ENCODE measurements around the gene SNRPN. TPM values are rescaled to one million over a fixed set of nuclear protein-coding genes. Genes with fewer than 3 reads are reported as not detected.
"Not testable (repeated sequence)": the region's sequence is repeated elsewhere in the genome, so short reads cannot be mapped to it uniquely, and the experiment has no call there.

SNRPN gene
- polyA plus RNA-seq, 2 donors: 14.3 to 25.5 TPM

DNA sequence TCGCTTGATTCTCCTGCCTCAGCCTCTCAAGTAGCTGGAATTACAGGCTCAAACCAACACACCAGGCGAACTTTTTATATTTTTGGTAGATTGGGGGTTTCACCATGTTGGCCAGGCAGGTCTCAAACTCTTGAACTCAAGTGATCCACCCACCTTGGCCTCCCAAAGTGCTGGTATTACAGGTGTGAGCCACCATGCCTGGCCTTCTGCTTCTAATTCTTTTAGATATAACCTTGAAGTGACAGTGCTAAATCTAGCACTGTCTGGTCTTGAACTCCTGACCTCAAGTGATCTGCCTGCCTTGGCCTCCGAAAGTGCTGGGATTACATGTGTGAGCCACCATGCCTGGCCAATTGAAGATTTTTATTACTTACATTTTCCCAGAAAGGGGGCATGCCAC lies 16.6 kb upstream of the SNRPN start:
- not testable (repeated sequence) for H3K36me3 ChIP-seq (ENCODE audit: control insufficient read depth in 2 of 2, insufficient read depth in 2 of 2, low read length in 1 of 2); H3K4me3 ChIP-seq (ENCODE audit: low read depth in 1 of 2, low read length in 2 of 2); H3K9me3 ChIP-seq (ENCODE audit: control insufficient read depth in 2 of 2, insufficient read depth in 1 of 2, low read depth in 1 of 2, low read length in 1 of 2); H3K27ac ChIP-seq (ENCODE audit: low read depth in 2 of 2, low read length in 1 of 2); H3K4me1 ChIP-seq (ENCODE audit: control insufficient read depth in 2 of 2, insufficient read depth in 2 of 2, low read length in 1 of 2); H3K27me3 ChIP-seq (ENCODE audit: control insufficient read depth in 1 of 2, insufficient read depth in 2 of 2, low read length in 2 of 2)
- WGBS, 2 donors: 73% methylated on average over 3 of the region's 3 CpGs

- 35 to 36% methylated on average over 2 of the region's 2 CpGs for WGBS, 2 donors
- Histone ChIP-seq H3K27me3 (ENCODE audit: control insufficient read depth in 1 of 2, insufficient read depth in 2 of 2, low read length in 2 of 2) (no peaks in the 10 kb centered on the region), H3K4me1 (ENCODE audit: control insufficient read depth in 2 of 2, insufficient read depth in 2 of 2, low read length in 1 of 2) (no peaks in the 10 kb centered on the region), H3K27ac (ENCODE audit: low read depth in 2 of 2, low read length in 1 of 2) (no peak overlapping the region), H3K9me3 (ENCODE audit: control insufficient read depth in 2 of 2, insufficient read depth in 1 of 2, low read depth in 1 of 2, low read length in 1 of 2) (peaks cover 0 to 2% of the 10 kb centered on the region in 2 donors), H3K4me3 (ENCODE audit: low read depth in 1 of 2, low read length in 2 of 2) (no peak overlapping the region), H3K36me3 (ENCODE audit: control insufficient read depth in 2 of 2, insufficient read depth in 2 of 2, low read length in 1 of 2) (no peaks in the 10 kb centered on the region)
Observed at GRCh38 chr15:24940236-24940635, 14.6 kb upstream of the SNRPN start.

GRCh38 chr15:24943361-24943760 lies 11.4 kb upstream of the SNRPN start:
- Histone ChIP-seq H3K27me3 (ENCODE audit: control insufficient read depth in 1 of 2, insufficient read depth in 2 of 2, low read length in 2 of 2) (no peaks in the 10 kb centered on the region), H3K36me3 (ENCODE audit: control insufficient read depth in 2 of 2, insufficient read depth in 2 of 2, low read length in 1 of 2) (no peaks in the 10 kb centered on the region), H3K9me3 (ENCODE audit: control insufficient read depth in 2 of 2, insufficient read depth in 1 of 2, low read depth in 1 of 2, low read length in 1 of 2) (no peaks in the 10 kb centered on the region), H3K4me1 (ENCODE audit: control insufficient read depth in 2 of 2, insufficient read depth in 2 of 2, low read length in 1 of 2) (no peaks in the 10 kb centered on the region), H3K4me3 (ENCODE audit: low read depth in 1 of 2, low read length in 2 of 2) (no peak overlapping the region), H3K27ac (ENCODE audit: low read depth in 2 of 2, low read length in 1 of 2) (no peak overlapping the region)
- 65 to 71% methylated on average over 1 of the region's 1 CpG for WGBS, 2 donors

GRCh38 chr15:24944954-24945353 lies 9.8 kb upstream of the SNRPN start:
- WGBS, 2 donors: 30% methylated on average over 1 of the region's 1 CpG
- Histone ChIP-seq H3K9me3 (ENCODE audit: control insufficient read depth in 2 of 2, insufficient read depth in 1 of 2, low read depth in 1 of 2, low read length in 1 of 2) (no peaks in the 10 kb centered on the region), H3K36me3 (ENCODE audit: control insufficient read depth in 2 of 2, insufficient read depth in 2 of 2, low read length in 1 of 2) (no peaks in the 10 kb centered on the region), H3K27ac (ENCODE audit: low read depth in 2 of 2, low read length in 1 of 2) (no peak overlapping the region), H3K4me3 (ENCODE audit: low read depth in 1 of 2, low read length in 2 of 2) (no peak overlapping the region), H3K4me1 (ENCODE audit: control insufficient read depth in 2 of 2, insufficient read depth in 2 of 2, low read length in 1 of 2) (no peaks in the 10 kb centered on the region), H3K27me3 (ENCODE audit: control insufficient read depth in 1 of 2, insufficient read depth in 2 of 2, low read length in 2 of 2) (no peaks in the 10 kb centered on the region)

- Histone ChIP-seq H3K36me3 (ENCODE audit: control insufficient read depth in 2 of 2, insufficient read depth in 2 of 2, low read length in 1 of 2) (no peaks in the 10 kb centered on the region), H3K4me1 (ENCODE audit: control insufficient read depth in 2 of 2, insufficient read depth in 2 of 2, low read length in 1 of 2) (no peaks in the 10 kb centered on the region), H3K27ac (ENCODE audit: low read depth in 2 of 2, low read length in 1 of 2) (no peak overlapping the region), H3K9me3 (ENCODE audit: control insufficient read depth in 2 of 2, insufficient read depth in 1 of 2, low read depth in 1 of 2, low read length in 1 of 2) (no peaks in the 10 kb centered on the region), H3K4me3 (ENCODE audit: low read depth in 1 of 2, low read length in 2 of 2) (no peak overlapping the region), H3K27me3 (ENCODE audit: control insufficient read depth in 1 of 2, insufficient read depth in 2 of 2, low read length in 2 of 2) (no peaks in the 10 kb centered on the region)
- WGBS, 2 donors: 91 to 100% methylated on average over 1 of the region's 1 CpG
Observed at GRCh38 chr15:24945711-24946110, 9.1 kb upstream of the SNRPN start.

DNA sequence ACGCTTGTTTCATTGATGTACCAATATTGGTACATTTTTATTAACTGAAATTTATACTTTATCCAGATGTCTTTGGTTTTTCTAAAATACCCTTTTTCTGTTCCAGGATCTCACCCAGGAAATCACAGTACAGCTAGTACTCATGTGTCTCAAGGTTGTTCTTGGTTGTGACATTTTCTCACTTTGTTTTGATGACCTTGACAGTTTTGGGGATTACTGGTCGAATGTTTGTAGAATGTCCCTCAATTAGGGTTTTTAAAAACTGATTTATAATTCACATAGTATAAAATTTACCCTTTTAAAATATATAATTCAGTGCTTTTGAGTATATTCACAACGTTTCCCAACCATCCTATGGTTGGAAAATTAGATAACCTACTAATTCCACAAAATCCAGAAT lies 6.3 kb upstream of the SNRPN start:
- Histone ChIP-seq H3K9me3 (ENCODE audit: control insufficient read depth in 2 of 2, insufficient read depth in 1 of 2, low read depth in 1 of 2, low read length in 1 of 2) (no peaks in the 10 kb centered on the region), H3K27me3 (ENCODE audit: control insufficient read depth in 1 of 2, insufficient read depth in 2 of 2, low read length in 2 of 2) (no peaks in the 10 kb centered on the region), H3K4me1 (ENCODE audit: control insufficient read depth in 2 of 2, insufficient read depth in 2 of 2, low read length in 1 of 2) (no peaks in the 10 kb centered on the region), H3K36me3 (ENCODE audit: control insufficient read depth in 2 of 2, insufficient read depth in 2 of 2, low read length in 1 of 2) (no peaks in the 10 kb centered on the region), H3K4me3 (ENCODE audit: low read depth in 1 of 2, low read length in 2 of 2) (no peak overlapping the region), H3K27ac (ENCODE audit: low read depth in 2 of 2, low read length in 1 of 2) (no peak overlapping the region)
- WGBS, 2 donors: 58 to 66% methylated on average over 3 of the region's 3 CpGs

- H3K36me3 ChIP-seq (ENCODE audit: control insufficient read depth in 2 of 2, insufficient read depth in 2 of 2, low read length in 1 of 2): no peaks in the 10 kb centered on the region
- WGBS, 2 donors: 48 to 59% methylated on average over 25 to 31 of the region's 31 CpGs
- H3K4me3 ChIP-seq (ENCODE audit: low read depth in 1 of 2, low read length in 2 of 2): peak overlapping the region; percentile 55 to 76
- peak overlapping the region; percentile 71 to 83 for H3K27ac ChIP-seq (ENCODE audit: low read depth in 2 of 2, low read length in 1 of 2)
- H3K9me3 ChIP-seq (ENCODE audit: control insufficient read depth in 2 of 2, insufficient read depth in 1 of 2, low read depth in 1 of 2, low read length in 1 of 2): peaks cover 0 to 12% of the 10 kb centered on the region in 2 donors
- no peaks in the 10 kb centered on the region for H3K27me3 ChIP-seq (ENCODE audit: control insufficient read depth in 1 of 2, insufficient read depth in 2 of 2, low read length in 2 of 2)
- no peaks in the 10 kb centered on the region for H3K4me1 ChIP-seq (ENCODE audit: control insufficient read depth in 2 of 2, insufficient read depth in 2 of 2, low read length in 1 of 2)
Observed at GRCh38 chr15:24955531-24955921, 739 bp downstream of the SNRPN start.

- 42 to 55% methylated on average over 28 of the region's 28 CpGs for WGBS, 2 donors
- H3K4me3 ChIP-seq (ENCODE audit: low read depth in 1 of 2, low read length in 2 of 2): peak overlapping the region; percentile 55 to 76
Observed at GRCh38 chr15:24956111-24956838, 1.5 kb downstream of the SNRPN start.

DNA sequence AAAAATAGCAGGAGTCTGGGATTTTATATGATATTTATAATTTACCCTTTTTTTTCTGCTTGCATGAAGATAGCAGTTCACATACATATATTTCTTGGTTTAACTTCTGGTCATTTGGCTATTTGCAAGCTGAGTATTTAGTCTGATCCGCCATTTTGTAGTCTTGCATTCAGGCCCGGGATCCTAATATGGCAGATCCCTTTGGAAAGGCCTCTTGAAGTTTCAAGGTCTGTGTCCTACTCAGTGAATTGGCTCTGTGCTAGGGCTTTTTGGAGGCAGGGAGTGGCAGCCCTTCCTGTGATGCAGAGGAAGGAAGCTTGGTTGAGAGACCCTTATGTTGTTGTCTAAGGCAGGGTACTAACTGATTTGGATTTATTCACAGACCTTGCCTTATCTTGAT lies 2.9 kb downstream of the SNRPN start:
- no peaks in the 10 kb centered on the region for H3K36me3 ChIP-seq (ENCODE audit: control insufficient read depth in 2 of 2, insufficient read depth in 2 of 2, low read length in 1 of 2)
- WGBS, 2 donors: 77 to 81% methylated on average over 2 of the region's 2 CpGs
- peaks cover 0 to 12% of the 10 kb centered on the region in 2 donors for H3K9me3 ChIP-seq (ENCODE audit: control insufficient read depth in 2 of 2, insufficient read depth in 1 of 2, low read depth in 1 of 2, low read length in 1 of 2)
- no peak overlapping the region for H3K4me3 ChIP-seq (ENCODE audit: low read depth in 1 of 2, low read length in 2 of 2)
- no peaks in the 10 kb centered on the region for H3K4me1 ChIP-seq (ENCODE audit: control insufficient read depth in 2 of 2, insufficient read depth in 2 of 2, low read length in 1 of 2)
- no peak overlapping the region for H3K27ac ChIP-seq (ENCODE audit: low read depth in 2 of 2, low read length in 1 of 2)
- no peaks in the 10 kb centered on the region for H3K27me3 ChIP-seq (ENCODE audit: control insufficient read depth in 1 of 2, insufficient read depth in 2 of 2, low read length in 2 of 2)

More at GRCh38 chr15:24956111-24956838, 1.5 kb downstream of the SNRPN start:
- no peaks in the 10 kb centered on the region for H3K4me1 ChIP-seq (ENCODE audit: control insufficient read depth in 2 of 2, insufficient read depth in 2 of 2, low read length in 1 of 2)
- H3K27ac ChIP-seq (ENCODE audit: low read depth in 2 of 2, low read length in 1 of 2): peak overlapping the region; percentile 71 to 83
- no peaks in the 10 kb centered on the region for H3K36me3 ChIP-seq (ENCODE audit: control insufficient read depth in 2 of 2, insufficient read depth in 2 of 2, low read length in 1 of 2)
- H3K9me3 ChIP-seq (ENCODE audit: control insufficient read depth in 2 of 2, insufficient read depth in 1 of 2, low read depth in 1 of 2, low read length in 1 of 2): peaks cover 0 to 12% of the 10 kb centered on the region in 2 donors
- no peaks in the 10 kb centered on the region for H3K27me3 ChIP-seq (ENCODE audit: control insufficient read depth in 1 of 2, insufficient read depth in 2 of 2, low read length in 2 of 2)

- peaks cover 0 to 2% of the 10 kb centered on the region in 2 donors for H3K36me3 ChIP-seq (ENCODE audit: control insufficient read depth in 2 of 2, insufficient read depth in 2 of 2, low read length in 1 of 2)
- H3K4me1 ChIP-seq (ENCODE audit: control insufficient read depth in 2 of 2, insufficient read depth in 2 of 2, low read length in 1 of 2): no peaks in the 10 kb centered on the region
- H3K4me3 ChIP-seq (ENCODE audit: low read depth in 1 of 2, low read length in 2 of 2): no peak overlapping the region
- WGBS, 2 donors: 84 to 91% methylated on average over 4 of the region's 4 CpGs
- H3K27ac ChIP-seq (ENCODE audit: low read depth in 2 of 2, low read length in 1 of 2): no peak overlapping the region
- peaks cover 0 to 7% of the 10 kb centered on the region in 2 donors for H3K9me3 ChIP-seq (ENCODE audit: control insufficient read depth in 2 of 2, insufficient read depth in 1 of 2, low read depth in 1 of 2, low read length in 1 of 2)
- no peaks in the 10 kb centered on the region for H3K27me3 ChIP-seq (ENCODE audit: control insufficient read depth in 1 of 2, insufficient read depth in 2 of 2, low read length in 2 of 2)
Observed at GRCh38 chr15:24961967-24962366, 7.2 kb downstream of the SNRPN start.

All from esophagus (tissue), 2 donors.